Adrenal gland (tissue), 12 donors: Measurements from ENCODE around the gene FGFR3. TPM values are rescaled to one million over a fixed set of nuclear protein-coding genes. Genes with fewer than 3 reads are reported as not detected.

Source experiments
- DNase-seq, 7 donors: peaks; one replicate each; pipeline ENCODE4 v3.0.0-alpha.2; 2019 to 2020
- H3K27ac ChIP-seq, 5 donors: fragments of 200-600 bp; sonication (generic) in 4 of 5; 1 replicate in 3 of 5; 2 replicates in 2 of 5; pipeline versions ENCODE4 v1.5.1 to v1.8.0; 2016 to 2020; ENCODE audit warnings: mild to moderate bottlenecking in 1 of 5
- H3K27me3 ChIP-seq: fragments of 200-600 bp; 2 replicates; pipeline ENCODE4 v1.8.0; 2021
- H3K36me3 ChIP-seq, 2 donors: fragments of 200-600 bp; replicated peaks in 1 of 2; 1 replicate in 1 of 2; 2 replicates in 1 of 2; pipeline versions ENCODE4 v1.5.1 to v1.8.0; 2018 to 2022
- H3K4me1 ChIP-seq, 2 donors: fragments of 200-600 bp; replicated peaks in 1 of 2; 1 replicate in 1 of 2; 2 replicates in 1 of 2; pipeline versions ENCODE4 v1.5.1 to v1.8.0; 2018 to 2021
- H3K4me3 ChIP-seq, 4 donors: fragments of 200-600 bp; sonication (generic) in 3 of 4; one replicate each; pipeline ENCODE4 v1.5.1; 2016 to 2018
- H3K9me3 ChIP-seq, 3 donors: fragments of 200-600 bp; sonication (generic) in 1 of 3; replicated peaks in 1 of 3; 1 replicate in 2 of 3; 2 replicates in 1 of 3; pipeline versions ENCODE4 v1.5.1 to v1.8.0; 2016 to 2021
- CTCF ChIP-seq, 6 experiments: fragments of 450-650 bp in 4 of 6; fragments of 200-600 bp in 2 of 6; sonication (generic) in 1 of 6; IDR thresholded peaks; 1 replicate in 5 of 6; 2 replicates in 1 of 6; pipeline versions ENCODE4 v1.5.1 to v1.8.0; 2016 to 2021; ENCODE audit warnings: antibody characterized with exemption in 6 of 6, mild to moderate bottlenecking in 2 of 6, moderate library complexity in 1 of 6
- POLR2A ChIP-seq, 2 donors: fragments of 450-650 bp; IDR thresholded peaks; one replicate each; pipeline ENCODE4 v1.6.1; 2017; ENCODE audit warnings: antibody characterized with exemption in 2 of 2, mild to moderate bottlenecking in 2 of 2, moderate library complexity in 1 of 2
- WGBS, 4 donors: extraction: QIAGEN DNeasy Blood & Tissue Kit in 2 of 4; methylation state at CpG; one replicate each; pipeline versions ENCODE4 v1.1.5 to v1.1.7; 2013 to 2017; 5-methylcytosine and 5-hydroxymethylcytosine counted together
- intact Hi-C, 2 donors: fragments of 100-400 bp; cut with DNase I; formaldehyde crosslinking; loops; one replicate each; pipeline versions ENCODE4 v1.14.1 to v1.15.0; 2022 to 2023
- polyA plus RNA-seq, 3 donors: library from polyadenylated mRNA; stranded (reverse); fragments of 200-250 nt in 2 of 3; fragments of 350-450 nt in 1 of 3; fragmentation: Illumina TruSeq in 1 of 3; extraction: RNeasy Lipid Tissue Mini Kit (QIAGEN cat#74804) in 1 of 3; gene quantifications; one replicate each; pipeline ENCODE4 v1.2.3, GENCODE V29; 2013 to 2014
- total RNA-seq, 9 donors: library from RNA; depleted of rRNA in 4 of 9; stranded (reverse); fragments of >200 nt in 4 of 9; fragments of 120-200 nt in 1 of 9; fragmentation: NEBNext Ultra II Directional in 1 of 9; extraction: Animal tissue kit (Norgen Biotek cat#: 25700) in 1 of 9; gene quantifications; one replicate each; pipeline versions ENCODE4 v1.1.0 to v1.2.4, GENCODE V29; 2013 to 2023
- donor health status: healthy with polysubstance abuse.
- donor health status: Bipolar disorder and iron deficiency.
- donor health status: DM: yes; HTN: yes; CAD: no.
- donor health status: DM: no; HTN: no; CAD: no.
- donor health status: DM: no; HTN: no; CAD: no.
- donor health status: DM: yes; HTN: yes; CAD: no.

Gene FGFR3
- total and polyA plus RNA-seq, 12 donors: 0.11 to 4.7 (median 1.9) TPM

GRCh38 chr4:1783970-1784369, 9.1 kb upstream of the FGFR3 start:
- Histone ChIP-seq H3K36me3 (no peaks in the 10 kb centered on the region), H3K27me3 (no peaks in the 10 kb centered on the region), H3K27ac (peak overlapping the region in 2 of 5 donors; percentile 2 to 64), H3K4me1 (peaks cover 11 to 16% of the 10 kb centered on the region in 2 donors), H3K4me3 (no peak overlapping the region), H3K9me3 (no peaks in the 10 kb centered on the region)
- DNase-seq: peak in 6 of 7 donors; percentile 46 to 64 (median 58)
- intact Hi-C loops: no loop called here
- no peak for TF ChIP-seq POLR2A (IDR thresholded peaks at IDR 0.05)
- peak in 1 of 6 experiments; percentile 14 for TF ChIP-seq CTCF (IDR thresholded peaks at IDR 0.05)
- WGBS, 4 donors: 26 to 49% (median 44%) methylated on average over 4 to 12 of the region's 12 CpGs

- intact Hi-C loops: no loop called here
- WGBS, 4 donors: 45% methylated on average over 10 of the region's 10 CpGs; no CpG with 5 or more reads in 2 of the 4 donors
- no peaks in the 10 kb centered on the region for H3K27me3 ChIP-seq
- H3K4me1 ChIP-seq: peaks cover 11 to 16% of the 10 kb centered on the region in 2 donors
- no peaks in the 10 kb centered on the region for H3K36me3 ChIP-seq
- no peaks in the 10 kb centered on the region for H3K9me3 ChIP-seq
- TF ChIP-seq POLR2A (IDR thresholded peaks at IDR 0.05): no peak
- TF ChIP-seq CTCF (IDR thresholded peaks at IDR 0.05): no peak
- peak overlapping the region in 3 of 5 donors; percentile 2 to 64 (median 44) for H3K27ac ChIP-seq
- H3K4me3 ChIP-seq: no peak overlapping the region
- DNase-seq: peak in 6 of 7 donors; percentile 33 to 62 (median 42)
Observed at GRCh38 chr4:1784395-1784788, 8.7 kb upstream of the FGFR3 start.

- Histone ChIP-seq H3K9me3 (no peaks in the 10 kb centered on the region), H3K4me3 (no peak overlapping the region), H3K36me3 (no peaks in the 10 kb centered on the region), H3K27me3 (no peaks in the 10 kb centered on the region), H3K4me1 (peaks cover 11 to 16% of the 10 kb centered on the region in 2 donors), H3K27ac (peak overlapping the region in 3 of 5 donors; percentile 2 to 64 (median 44))
- no peak for TF ChIP-seq POLR2A (IDR thresholded peaks at IDR 0.05)
- TF ChIP-seq CTCF (IDR thresholded peaks at IDR 0.05): no peak
- intact Hi-C loops: no loop called here
- 44 to 56% (median 46%) methylated on average over 10 to 17 of the region's 17 CpGs; no CpG with 5 or more reads in 1 of the 4 donors for WGBS, 4 donors
- peak in 6 of 7 donors; percentile 40 to 63 (median 55) for DNase-seq
Observed at GRCh38 chr4:1784789-1785591, 8.1 kb upstream of the FGFR3 start.

GRCh38 chr4:1785592-1785991, 7.5 kb upstream of the FGFR3 start:
- peaks cover 11 to 16% of the 10 kb centered on the region in 2 donors for H3K4me1 ChIP-seq
- no peaks in the 10 kb centered on the region for H3K9me3 ChIP-seq
- WGBS, 4 donors: 87 to 100% (median 97%) methylated on average over 1 to 11 of the region's 11 CpGs
- H3K36me3 ChIP-seq: no peaks in the 10 kb centered on the region
- peak overlapping the region in 1 of 5 donors; percentile 64 for H3K27ac ChIP-seq
- H3K4me3 ChIP-seq: no peak overlapping the region
- intact Hi-C loops: no loop called here
- H3K27me3 ChIP-seq: no peaks in the 10 kb centered on the region
- DNase-seq: no peak
- TF ChIP-seq CTCF (IDR thresholded peaks at IDR 0.05): no peak
- no peak for TF ChIP-seq POLR2A (IDR thresholded peaks at IDR 0.05)
